Daoy (cell line): ENCODE data around the gene ULK1. TPM values are rescaled to one million over a fixed set of nuclear protein-coding genes. Genes with fewer than 3 reads are reported as not detected.

ENCODE experiments used
- DNase-seq: peaks from one replicate; pipeline ENCODE4 v3.0.0-alpha.2; 2015; ENCODE audit warnings: low read depth
- total RNA-seq: library from RNA; depleted of rRNA; stranded (reverse); fragments of >200 nt; shearing (Covaris generic); gene quantifications from 2 replicates; pipeline ENCODE4 v1.2.3, GENCODE V29; 2014; rRNA removed

The ULK1 gene
- total RNA-seq, 1 experiment from 2014 or later, result 5.1 TPM

DNA sequence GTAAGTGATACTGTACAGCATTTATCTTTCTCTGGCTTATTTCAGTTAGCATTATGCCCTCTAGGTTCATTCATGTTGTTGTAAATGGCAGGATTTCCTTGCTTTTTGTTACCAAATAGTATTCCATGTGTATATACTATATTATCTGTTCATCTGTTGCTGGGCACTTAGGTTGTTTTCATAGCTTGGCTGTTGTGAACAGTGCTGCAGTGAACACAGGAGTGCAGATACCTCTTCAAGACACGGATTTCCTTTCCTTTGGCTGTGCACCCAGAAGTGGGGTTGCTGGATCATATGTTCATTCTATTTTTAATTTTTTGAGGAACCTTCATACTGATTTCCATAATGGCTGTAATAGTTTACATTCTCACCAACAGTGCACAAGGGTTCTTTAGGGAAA lies 76.8 kb downstream of the ULK1 start:
- DNase-seq, result no peak

Other genes with a start within 250 kb of the ULK1 start
- 29.2 and 33.9 TPM in 2 replicates for gene SFSWAP, start 183.5 kb upstream of the ULK1 start, total RNA-seq
- 3.1 and 11.4 TPM in 2 replicates for gene MMP17, start 66.2 kb upstream of the ULK1 start, total RNA-seq
- gene PUS1, start 34.7 kb downstream of the ULK1 start, total RNA-seq, result 43.8 and 53.5 TPM in 2 replicates
- gene EP400, start 55.3 kb downstream of the ULK1 start, total RNA-seq, result 3.5 and 4.2 TPM in 2 replicates
- gene DDX51, start 249.7 kb downstream of the ULK1 start, total RNA-seq, result 4.1 and 5.2 TPM in 2 replicates
- gene NOC4L, start 249.8 kb downstream of the ULK1 start, total RNA-seq, result 13.7 and 14.2 TPM in 2 replicates